Neural cell (in vitro differentiated cells): ENCODE data around the gene ROBO1.

Experiments
- EP300 ChIP-seq: fragments of 450-650 bp; conservative IDR thresholded peaks from 2 replicates; pipeline ENCODE4 v1.6.1; 2014; ENCODE audit warnings: antibody characterized with exemption, mild to moderate bottlenecking, moderate library complexity; ENCODE audit not compliant: poor library complexity, severe bottlenecking
- EZH2 ChIP-seq: fragments of 200-600, 300-800 bp; shearing (Covaris generic), sonication (generic); IDR thresholded peaks from 2 replicates; pipeline ENCODE4 v1.6.1; 2014; ENCODE audit warnings: antibody characterized with exemption, low read length, borderline replicate concordance, mild to moderate bottlenecking; ENCODE audit not compliant: insufficient read depth, poor library complexity, severe bottlenecking
- TF ChIP-seq, protein P1 (sequence below): fragments of 450-650 bp; IDR thresholded peaks from 2 replicates; pipeline ENCODE4 v1.5.1; 2014; ENCODE audit warnings: antibody characterized with exemption, mild to moderate bottlenecking, moderate library complexity; ENCODE audit not compliant: poor library complexity, severe bottlenecking

GRCh38 chr3:79038057-79038456 is 729.7 kb downstream of the ROBO1 start:
- TF ChIP-seq EZH2, result no peak
- TF ChIP-seq EP300, result no peak
- TF ChIP-seq, protein P1, sequence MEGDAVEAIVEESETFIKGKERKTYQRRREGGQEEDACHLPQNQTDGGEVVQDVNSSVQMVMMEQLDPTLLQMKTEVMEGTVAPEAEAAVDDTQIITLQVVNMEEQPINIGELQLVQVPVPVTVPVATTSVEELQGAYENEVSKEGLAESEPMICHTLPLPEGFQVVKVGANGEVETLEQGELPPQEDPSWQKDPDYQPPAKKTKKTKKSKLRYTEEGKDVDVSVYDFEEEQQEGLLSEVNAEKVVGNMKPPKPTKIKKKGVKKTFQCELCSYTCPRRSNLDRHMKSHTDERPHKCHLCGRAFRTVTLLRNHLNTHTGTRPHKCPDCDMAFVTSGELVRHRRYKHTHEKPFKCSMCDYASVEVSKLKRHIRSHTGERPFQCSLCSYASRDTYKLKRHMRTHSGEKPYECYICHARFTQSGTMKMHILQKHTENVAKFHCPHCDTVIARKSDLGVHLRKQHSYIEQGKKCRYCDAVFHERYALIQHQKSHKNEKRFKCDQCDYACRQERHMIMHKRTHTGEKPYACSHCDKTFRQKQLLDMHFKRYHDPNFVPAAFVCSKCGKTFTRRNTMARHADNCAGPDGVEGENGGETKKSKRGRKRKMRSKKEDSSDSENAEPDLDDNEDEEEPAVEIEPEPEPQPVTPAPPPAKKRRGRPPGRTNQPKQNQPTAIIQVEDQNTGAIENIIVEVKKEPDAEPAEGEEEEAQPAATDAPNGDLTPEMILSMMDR, result no peak
